ENCODE results near the gene ALLC.
"Not testable (repeated sequence)": the region's sequence is repeated elsewhere in the genome, so short reads cannot be mapped to it uniquely, and the experiment has no call there.

ALLC gene

DNA sequence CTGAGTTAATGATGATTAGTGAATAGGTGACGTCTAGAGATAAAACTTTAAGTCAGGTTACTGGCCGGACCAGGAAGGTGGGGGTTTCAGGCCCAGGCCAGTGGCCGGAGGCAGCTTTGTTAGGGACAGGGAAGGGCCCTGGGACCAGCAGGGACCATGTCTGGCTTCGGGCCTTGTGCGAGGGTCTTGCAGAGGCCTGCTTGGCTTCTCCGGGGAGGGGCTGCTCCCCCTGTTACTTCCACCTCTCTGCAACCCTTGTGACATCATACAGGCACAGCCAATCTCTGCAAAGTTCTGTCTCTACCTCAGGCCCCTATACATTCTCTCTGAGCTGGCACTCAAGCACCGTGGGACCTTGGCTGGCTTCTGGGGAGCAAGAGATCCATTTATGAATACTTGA, at the start of gene ALLC:
Gene ALLC, plus strand, starts transcription at position 320 of the 400 bp plus-strand sequence. CDS start 12,958 bp downstream, outside the sequence.
- no peak for DNase-seq

DNA sequence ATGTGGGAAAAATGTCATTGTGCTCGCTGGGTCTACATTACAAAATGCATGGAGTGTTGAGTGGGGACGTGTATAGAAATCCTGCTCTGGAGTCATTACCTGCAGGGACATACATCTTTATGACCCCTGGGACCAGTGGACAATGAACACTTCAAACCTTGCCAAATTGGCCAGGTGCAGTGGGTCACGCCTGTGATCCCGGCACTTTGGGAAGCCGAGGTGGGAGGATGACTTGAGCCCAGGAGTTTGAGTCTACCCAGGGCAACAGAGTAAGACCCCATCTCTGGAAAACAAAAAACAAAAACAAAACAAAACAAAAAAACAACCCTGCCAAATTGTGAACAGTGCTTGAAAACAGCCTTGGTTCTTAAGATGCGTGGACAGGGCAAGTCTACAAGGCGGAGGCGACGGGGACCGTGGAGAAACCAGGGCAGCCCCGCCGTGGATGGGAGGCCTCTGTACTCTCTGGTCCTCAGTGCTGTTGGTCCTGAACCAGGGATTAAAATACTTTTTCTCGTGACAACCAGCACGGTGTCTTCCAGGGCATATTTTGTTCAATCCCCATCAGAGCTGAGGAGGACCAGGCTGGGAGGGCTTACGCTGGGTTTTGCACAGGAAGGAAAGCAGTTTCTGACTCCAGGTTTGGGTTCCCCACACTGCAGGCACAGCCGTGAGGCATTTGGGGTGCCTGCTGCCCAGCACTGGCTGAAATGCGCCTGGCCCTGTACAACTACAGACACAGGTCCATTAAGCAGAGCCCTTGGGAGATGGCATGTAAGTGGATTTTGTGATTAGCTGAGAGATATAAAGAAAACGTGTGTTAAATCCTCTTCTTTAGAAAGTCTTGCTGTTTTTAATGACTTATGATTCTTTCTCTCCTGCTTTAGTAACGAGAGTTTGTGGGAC, 49.4 kb upstream of the ALLC start:
- no peak for DNase-seq

DNA sequence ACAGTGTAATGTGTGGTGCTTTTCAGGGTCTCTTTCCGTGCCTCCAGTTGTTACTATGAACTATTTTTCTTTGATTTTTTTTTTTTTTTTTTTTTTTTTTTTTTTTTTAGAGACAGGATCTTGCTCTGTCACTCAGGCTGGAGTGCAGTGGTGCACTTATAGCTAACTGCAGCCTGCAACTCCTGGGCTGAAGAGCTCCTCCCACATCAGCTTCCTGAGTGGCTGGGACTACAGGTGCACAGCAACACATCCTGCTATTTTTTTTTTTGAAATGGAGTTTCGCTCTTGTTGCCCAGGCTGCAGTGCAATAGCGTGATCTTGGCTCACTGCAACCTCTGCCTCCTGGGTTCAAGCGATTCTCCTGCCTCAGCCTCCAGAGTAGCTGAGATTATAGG, 48.7 kb upstream of the ALLC start:
- peak; percentile 90 for DNase-seq

DNA sequence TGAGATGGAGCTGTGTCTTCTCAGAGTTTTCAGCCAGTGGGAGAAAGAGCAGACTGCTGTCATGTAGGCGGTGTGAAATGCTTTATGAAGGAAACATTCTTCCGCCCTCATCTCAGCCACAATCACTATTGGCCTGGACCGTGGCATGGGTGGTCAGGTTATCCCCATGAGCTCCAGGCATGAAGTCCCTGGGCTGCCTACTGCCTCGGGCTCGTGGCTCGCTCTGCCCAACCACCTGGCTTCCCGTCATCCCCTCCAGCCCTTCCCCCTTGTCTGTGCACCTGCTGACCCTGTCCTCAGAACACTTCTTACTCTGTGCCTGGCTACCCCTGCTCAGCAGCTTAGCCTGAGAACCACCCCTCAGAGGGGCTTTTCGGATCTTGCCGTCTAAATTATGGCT, 47.6 kb upstream of the ALLC start:
- DNase-seq, result peak; percentile 49

DNA sequence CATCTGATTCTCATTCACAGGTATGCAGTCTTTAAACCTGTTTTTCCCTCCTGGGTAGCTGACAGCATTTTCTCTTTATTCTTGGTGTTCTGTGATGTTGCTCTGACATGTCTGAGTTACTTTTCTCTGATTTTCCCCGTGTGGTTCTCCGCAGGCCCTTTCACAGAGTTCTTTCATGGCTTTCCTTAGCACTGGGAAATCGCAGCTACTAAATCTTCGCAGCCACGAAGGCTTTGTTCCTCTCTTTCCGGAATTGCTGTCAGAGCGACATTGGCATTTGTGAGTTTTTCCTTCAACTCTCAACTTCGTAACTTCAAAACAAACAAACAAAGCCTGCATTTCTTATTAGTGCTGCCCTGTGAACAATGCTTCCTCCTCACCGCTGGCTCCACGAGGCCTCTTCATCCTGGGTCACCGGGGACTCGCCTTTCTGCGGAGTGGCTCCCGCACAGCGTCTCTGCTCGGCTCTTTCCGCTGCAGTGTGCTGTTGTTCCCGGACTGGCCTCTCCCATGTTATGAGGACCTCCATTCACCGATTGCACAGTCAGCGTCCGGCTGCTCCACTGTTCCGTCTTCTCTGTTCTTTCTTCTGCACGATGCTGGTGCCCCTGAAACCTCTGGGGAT, 47.0 kb upstream of the ALLC start:
- peak; percentile 37 for DNase-seq

DNA sequence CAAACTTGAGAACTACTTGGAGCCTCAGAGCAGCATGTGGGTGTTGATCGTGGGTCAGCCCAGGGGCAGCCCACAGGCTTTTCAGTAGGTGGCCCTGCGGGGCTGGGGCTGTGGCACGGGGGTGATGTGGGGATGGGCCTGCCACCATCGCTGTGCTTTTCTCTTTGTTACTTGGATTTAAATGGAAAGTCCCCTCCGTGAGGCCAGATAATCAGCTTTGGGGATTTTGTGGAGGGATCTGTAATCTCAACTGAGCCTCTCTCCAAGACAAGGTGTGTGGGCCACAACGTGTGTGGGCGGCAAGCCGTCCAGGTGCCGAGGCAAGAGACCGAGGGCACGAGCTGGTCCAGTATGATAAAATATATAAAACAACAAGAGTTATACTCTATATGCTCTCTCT, 46.4 kb upstream of the ALLC start:
- DNase-seq, result no peak

DNA sequence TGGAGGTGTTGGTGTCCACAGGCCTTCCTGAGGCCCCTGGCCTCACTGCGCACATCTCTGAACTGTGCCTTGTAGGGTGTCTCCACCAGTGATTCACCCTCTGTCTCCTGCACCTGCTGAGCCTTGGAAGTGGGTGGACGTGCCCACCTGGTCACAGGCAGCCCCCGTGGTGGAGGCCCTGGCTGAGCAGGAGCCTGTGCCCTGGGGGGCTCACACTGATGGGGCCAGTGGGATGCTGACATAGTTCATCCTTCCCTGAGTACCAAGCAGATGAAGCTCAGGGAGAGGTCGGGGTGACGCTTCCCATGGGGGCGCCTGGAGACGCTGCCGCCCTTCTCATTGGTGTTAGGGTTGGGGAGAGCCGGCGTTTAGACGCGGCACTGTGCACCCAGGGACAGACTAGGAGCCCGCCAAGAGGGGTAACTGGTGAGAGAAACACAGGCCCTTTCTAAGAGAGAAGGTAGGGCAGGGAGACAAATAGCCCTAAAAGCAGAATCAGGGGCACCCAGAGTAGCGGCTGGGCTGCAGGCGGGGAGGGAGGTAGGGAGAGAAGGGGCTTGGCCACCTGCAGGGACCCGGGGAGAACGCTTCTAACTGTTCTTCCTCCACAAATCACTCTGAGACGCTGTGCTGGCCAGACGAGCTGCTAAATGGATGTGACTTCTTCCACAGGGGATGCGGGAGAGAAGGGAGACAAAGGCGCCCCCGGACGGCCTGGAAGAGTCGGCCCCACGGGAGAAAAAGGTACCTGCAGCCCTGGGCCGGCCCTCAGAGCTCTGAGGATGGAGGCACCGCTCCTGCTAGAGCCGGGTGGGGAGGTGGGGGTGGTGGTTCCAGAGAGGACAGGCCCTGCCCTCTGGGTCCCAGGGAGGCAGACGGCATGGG, 45.1 kb upstream of the ALLC start:
- DNase-seq, result no peak

DNA sequence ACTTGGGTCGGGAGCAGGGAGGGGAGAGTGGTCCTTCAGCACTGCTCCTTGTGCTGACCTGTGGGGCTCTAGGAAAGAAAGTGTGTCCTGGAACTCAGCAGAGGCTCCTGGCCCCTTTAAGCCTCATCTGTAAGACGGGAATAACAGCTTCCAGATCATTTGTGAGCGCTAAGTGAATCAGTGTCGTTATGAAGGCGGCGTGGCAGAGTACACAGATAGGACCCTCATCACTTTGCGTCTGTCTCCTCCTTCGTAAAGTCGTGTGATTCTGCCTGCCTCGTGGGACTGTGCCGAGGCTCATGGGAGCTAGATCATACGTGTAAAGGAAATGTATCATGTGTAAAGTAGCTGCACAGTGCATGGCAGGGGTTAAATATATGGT, 44.5 kb upstream of the ALLC start:
- DNase-seq, result no peak

DNA sequence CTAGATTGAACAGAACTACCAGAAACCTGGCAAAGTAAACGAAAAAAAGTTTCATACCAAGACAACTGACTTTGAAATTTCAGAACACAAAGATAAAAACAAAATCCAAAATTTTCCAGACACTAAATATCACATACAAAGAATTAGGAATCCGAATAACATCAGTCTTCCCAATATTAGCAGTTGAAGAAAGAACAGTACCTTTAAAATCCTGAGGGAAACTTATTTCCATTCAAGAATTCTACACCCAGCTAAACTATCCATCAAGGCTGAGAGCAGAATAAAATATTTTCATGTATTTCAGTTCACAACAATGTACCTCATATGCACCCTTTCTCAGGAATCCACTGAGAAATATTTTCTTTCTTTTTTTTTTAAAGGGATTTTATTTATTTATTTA, 43.3 kb upstream of the ALLC start:
- DNase-seq, result not testable (repeated sequence)

DNA sequence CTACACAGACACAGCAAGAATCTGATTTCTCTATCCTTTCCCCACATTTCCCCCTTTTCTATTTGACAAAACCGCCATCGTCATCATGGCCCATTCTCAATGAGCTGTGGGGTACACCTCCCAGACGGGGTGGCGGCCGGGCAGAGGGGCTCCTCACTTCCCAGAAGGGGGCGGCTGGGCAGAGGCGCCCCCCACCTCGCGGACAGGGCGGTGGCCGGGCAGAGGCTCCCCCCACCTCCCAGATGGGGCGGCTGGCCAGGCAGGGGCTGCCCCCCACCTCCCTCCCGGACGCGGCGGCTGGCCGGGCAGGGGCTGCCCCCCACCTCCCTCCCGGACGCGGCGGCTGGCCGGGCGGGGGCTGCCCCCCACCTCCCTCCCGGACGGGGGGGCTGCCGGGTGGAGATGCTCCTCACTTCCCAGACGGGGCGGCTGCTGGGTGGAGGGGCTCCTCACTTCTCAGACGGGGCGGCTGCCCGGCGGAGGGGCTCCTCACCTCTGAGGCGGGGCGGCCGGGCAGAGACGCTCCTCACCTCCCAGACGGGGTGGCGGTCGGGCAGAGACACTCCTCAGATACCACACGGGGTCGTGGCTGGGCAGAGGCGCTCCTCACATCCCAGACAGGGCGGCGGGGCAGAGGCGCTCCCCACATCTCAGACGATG, 42.3 kb upstream of the ALLC start:
- not testable (repeated sequence) for DNase-seq

DNA sequence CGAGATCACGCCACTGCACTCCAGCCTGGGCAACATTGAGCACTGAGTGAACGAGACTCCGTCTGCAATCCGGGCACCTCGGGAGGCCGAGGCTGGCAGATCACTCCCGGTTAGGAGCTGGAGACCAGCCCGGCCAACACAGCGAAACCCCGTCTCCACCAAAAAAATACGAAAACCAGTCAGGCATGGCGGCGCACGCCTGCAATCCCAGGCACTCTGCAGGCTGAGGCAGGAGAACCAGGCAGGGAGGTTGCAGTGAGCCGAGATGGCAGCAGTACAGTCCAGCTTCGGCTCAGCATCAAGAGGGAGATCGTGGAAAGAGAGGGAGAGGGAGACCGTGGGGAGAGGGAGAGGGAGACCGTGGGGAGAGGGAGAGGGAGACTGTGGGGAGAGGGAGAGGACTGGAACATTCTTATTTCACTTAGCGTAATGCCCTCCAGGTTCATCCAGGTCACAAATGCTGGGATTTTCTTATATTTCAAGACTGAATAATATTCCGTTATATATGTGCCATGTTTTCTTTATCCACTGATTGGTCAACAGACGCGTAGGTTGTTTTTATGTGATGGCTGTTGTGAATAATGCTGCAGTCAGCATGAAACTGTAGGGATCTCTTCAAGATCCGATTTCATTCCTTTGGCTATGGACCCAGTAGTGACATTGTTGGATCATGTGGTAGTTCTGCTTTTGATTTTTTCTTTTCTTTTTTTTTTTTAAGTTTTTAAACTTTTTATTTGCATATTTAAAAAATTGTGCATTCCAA, 41.4 kb upstream of the ALLC start:
- DNase-seq, result not testable (repeated sequence)

DNA sequence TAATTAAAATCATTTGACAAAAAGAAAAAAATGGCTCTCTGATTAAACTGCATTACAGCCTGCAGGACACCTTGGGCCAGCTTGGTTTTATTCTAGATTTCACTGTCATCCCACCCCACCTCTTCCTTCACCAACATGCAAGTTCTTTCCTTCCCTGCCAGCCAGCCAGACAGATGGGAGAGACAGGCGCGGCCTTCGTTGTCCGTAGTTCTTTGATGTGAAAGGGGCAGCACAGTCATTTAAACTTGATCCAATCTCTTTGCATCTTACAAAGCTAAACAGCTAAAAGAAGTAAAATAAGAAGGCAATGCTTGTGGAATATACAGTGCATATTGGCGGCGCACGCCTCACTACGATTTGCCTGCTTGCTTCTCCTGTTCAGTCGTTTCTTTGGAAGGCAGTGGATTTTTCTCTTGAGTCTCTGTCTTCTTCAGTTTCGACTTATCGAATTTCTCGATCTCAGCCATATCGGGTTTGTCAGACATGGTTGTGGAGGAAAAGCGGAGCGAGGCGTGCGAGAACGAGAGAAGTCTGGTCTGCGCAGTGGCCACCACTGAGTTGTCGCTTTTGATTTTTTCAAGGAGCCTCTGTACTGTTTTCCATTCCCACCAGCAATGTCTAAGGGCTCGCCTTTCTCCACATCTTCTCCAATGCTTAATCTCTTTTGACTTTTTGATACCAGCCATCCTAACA, 40.7 kb upstream of the ALLC start:
- DNase-seq, result no peak

DNA sequence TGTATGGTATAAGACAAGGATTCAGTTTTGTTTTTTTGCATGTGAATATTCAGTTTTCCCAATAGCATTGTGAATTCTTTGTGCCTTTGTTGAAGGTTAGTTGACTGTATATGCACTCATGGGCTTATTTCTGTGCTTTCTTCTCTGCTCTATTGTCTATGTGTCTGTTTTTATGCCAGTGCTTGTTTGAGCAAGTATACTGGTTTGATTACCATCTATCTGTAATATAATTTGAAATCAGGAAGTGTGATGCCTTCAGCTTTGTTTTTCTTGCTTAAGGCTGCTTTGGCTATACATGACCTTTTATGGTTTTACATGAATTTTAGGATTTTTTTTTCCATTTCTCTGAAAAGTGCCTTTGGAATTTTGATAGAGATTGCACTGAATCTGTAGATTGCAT, 39.6 kb upstream of the ALLC start:
- DNase-seq, result no peak

DNA sequence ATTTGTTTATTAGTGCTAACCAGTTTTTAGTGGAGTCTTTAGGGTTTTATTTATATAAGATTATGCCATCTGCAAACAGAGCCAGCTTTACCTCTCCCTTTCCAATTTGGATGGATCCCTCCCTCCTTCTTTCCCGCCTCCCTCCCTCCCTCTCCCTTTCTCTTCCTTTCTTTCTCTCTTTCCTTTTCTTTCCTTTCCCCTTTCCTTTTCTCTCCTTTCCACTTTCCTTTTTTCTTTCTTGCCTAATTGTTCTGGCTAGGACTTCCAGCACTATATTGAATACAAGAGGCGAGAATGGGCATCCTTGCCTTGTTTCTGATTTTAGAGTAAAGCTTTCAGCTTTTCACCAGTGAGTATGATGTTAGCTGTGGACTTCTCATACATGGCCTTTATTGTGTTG, 39.0 kb upstream of the ALLC start:
- DNase-seq, result no peak

DNA sequence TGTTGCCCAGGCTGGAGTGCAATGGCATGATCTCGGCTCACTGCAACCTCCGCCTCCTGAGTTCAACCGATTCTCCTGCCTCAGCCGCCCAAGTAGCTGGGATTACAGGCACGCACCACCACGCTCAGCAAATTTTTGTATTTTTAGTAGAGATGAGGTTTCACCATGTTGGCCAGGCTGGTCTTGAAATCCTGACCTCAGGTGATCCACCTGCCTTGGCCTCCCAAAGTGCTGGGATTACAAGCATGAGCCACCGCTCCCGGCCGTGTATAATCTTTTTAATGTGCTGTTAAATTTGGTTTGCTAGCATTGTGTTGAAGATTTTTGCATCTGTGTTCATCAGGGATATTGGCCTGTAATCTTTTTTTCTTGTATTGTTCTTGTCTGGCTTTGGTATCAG, 38.3 kb upstream of the ALLC start:
- not testable (repeated sequence) for DNase-seq

DNA sequence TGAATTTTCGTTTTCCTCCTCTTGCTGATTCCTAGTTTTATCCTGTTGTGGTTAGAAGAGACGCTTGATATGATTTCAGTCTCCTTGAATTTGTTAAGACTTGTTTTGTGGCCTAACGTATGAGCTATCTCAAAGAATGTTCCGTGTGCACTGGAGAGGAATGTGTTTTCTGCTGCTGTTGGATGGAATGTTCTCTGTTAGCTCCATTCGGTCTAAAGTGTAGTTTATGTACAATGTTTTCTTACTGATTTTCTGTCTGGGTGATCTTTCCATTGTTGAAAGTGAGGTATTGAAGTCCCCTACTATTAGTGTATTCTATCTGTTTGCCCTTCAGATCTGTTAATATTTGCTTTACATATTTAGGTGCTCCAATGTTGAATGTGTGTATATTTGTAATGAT, 37.2 kb upstream of the ALLC start:
- DNase-seq, result no peak

DNA sequence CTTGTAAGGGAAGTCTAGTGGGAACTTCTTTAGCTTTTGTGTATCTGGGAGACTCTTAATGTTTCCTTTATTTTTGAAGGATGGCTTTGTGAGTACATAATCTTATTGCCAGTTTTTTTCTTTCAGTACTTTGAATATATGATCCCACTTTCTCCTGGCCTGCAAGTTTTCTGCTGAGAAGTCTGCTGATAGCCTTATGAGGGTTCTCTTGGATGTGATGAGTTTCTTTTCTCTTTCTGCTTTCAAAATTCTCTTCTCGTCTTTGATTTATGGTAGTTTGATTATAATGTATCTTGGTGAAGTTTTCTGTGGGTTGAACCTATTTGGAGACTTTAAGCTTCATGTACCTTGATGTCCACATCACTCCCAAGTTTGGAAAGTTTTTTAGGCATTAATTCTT, 35.0 kb upstream of the ALLC start:
- no peak for DNase-seq

DNA sequence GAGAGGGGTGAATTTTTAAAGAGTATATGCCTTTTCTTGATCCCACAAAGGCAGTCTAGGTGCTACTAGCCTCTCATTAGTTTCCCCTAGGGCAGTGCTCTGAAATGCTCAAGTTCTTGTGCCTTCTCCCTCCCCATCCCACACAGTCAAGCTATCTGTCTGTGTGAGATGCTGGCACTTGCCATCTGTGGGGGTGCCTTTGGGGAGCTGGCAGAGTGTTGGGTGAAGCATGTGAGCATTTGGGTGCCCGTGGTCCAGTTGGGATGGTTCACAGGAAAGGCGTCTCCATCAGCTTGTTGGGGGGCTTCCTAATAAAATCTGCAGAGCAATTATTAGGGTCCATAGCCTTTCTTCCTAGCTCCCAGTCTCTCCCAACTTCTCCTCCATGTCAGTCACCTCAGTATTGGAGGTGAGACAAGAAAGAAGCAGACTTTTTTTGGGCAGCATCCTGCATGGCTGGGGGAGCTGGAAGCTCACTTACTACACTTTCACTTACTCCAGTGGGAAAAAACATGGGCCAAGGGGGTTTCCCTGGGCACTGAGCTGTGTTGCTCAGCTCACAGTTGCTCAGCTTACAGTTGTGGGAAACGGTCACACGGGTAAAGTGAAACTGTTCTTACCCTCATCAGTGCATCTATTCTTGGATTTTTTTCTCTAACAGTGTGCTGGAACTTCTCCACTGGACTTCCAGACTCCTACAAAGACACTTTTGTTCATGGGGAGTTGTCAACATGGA, 33.8 kb upstream of the ALLC start:
- DNase-seq, result no peak

DNA sequence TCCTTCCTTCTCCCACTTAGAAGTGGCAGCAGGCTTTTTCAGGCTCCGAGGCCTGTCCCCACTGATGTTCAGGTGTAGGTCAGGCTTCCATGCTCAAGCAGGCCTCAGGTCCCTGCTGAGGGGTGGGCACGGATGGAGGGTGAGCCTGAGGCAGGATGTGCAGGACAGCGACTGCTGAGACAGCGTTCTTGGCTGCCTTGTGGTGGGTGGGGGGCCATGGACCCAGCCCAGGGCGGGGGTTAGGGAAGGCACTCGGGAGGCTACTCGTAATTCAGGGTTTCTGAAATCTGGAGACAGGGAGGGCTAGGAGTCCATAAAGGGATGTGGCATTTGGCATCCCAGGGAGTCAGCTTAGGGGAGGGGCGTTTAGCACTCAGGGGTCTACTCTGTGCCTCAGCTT, 32.8 kb upstream of the ALLC start:
- DNase-seq, result no peak

DNA sequence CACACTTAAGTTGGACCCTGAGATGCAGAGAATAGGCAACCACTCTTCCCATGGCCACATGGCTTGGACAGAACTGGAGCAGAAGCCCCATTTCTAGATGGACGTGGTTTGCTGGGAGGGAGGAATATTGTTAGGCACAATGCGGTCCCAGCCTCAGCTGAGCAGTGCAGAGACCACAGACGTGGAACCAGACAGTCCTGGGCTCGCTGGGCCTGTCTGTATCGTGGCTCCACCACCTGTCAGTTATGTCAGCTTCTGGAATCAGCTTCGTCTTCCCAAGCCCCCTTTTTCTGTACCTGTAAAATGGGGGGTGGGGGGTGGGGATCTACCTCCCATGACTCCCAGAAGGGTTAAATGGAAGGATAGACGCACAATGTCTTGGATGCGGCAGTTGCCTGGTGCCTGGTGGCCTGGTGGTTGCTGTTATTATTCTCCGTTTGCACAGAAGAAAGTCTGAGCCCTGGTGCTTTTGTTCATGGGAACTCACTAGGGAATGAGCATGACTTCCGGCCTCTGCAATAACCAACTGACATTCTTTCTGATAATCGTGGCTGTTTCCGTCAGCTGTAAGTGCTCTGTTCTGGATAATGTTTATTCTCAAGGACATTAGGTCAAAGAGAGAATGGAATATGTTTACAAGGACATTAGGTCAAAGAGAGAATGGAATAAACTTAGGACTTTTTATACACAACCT, 31.7 kb upstream of the ALLC start:
- no peak for DNase-seq
